HL-60 (cell line): ENCODE results near the gene UBE2D1.

Experiments used
- DNase-seq, 2 experiments: peaks; one replicate each; pipeline ENCODE4 v3.0.0-alpha.2; 2010 to 2020; ENCODE audit warnings: low read depth in 1 of 2, low spot score in 1 of 2
- H3K27ac ChIP-seq: fragments of 250-450 bp; sonication (Bioruptor Pico); replicated peaks from 2 replicates; pipeline ENCODE4 v1.5.1; 2020; ENCODE audit warnings: mild to moderate bottlenecking, moderate library complexity
- H3K27me3 ChIP-seq: fragments of 250-450 bp; sonication (Bioruptor Pico); 2 replicates; pipeline ENCODE4 v1.5.1; 2021; ENCODE audit warnings: mild to moderate bottlenecking, moderate library complexity; ENCODE audit not compliant: insufficient read depth, poor library complexity, severe bottlenecking
- H3K4me3 ChIP-seq: replicated peaks from 2 replicates; pipeline ENCODE4 v1.5.1; 2011; ENCODE audit warnings: mild to moderate bottlenecking, control low read depth, low read length; ENCODE audit not compliant: insufficient read depth
- GABPA ChIP-seq: IDR thresholded peaks from 2 replicates; pipeline ENCODE4 v1.6.1; 2012; ENCODE audit warnings: low read depth
- POLR2AphosphoS5 ChIP-seq: IDR thresholded peaks from 2 replicates; pipeline ENCODE4 v1.6.1; 2012; ENCODE audit warnings: low read depth
- SPI1 ChIP-seq: IDR thresholded peaks from 2 replicates; pipeline ENCODE4 v1.6.1; 2012; ENCODE audit warnings: low read depth, mild to moderate bottlenecking, borderline replicate concordance
- TF ChIP-seq, protein P1 (sequence below): IDR thresholded peaks from one replicate; pipeline ENCODE4 v1.5.1; 2011; ENCODE audit warnings: low read length, control low read depth, inconsistent platforms; ENCODE audit not compliant: insufficient read depth
- TF ChIP-seq, protein P2 (sequence below): IDR thresholded peaks from 2 replicates; pipeline ENCODE4 v1.6.1; 2012; ENCODE audit warnings: low read depth; ENCODE audit not compliant: insufficient replicate concordance

UBE2D1 gene

DNA sequence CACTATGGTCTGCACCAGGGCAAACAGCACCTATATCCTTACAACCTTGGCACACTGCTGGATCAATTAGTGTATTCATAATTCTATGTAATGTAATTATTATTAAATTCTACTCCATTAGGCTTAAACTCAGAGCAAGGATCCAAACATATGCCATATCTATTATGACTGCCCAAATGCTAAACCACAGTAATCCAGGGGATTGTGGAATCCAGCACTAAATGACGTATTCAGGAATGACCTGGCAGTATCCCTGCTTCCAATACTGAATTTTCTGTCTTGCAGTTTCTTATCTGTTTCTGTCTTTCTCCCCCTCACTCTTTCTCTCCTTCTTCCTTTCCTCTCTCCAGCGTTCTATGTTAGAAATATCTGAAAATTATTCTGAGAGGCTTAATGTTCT lies 16.5 kb upstream of the UBE2D1 start:
- no peaks in the 10 kb centered on the region for H3K27me3 ChIP-seq
- DNase-seq = no peak
- TF ChIP-seq GABPA = no peak
- no peak for TF ChIP-seq SPI1
- TF ChIP-seq POLR2AphosphoS5 = no peak
- TF ChIP-seq, protein P1, sequence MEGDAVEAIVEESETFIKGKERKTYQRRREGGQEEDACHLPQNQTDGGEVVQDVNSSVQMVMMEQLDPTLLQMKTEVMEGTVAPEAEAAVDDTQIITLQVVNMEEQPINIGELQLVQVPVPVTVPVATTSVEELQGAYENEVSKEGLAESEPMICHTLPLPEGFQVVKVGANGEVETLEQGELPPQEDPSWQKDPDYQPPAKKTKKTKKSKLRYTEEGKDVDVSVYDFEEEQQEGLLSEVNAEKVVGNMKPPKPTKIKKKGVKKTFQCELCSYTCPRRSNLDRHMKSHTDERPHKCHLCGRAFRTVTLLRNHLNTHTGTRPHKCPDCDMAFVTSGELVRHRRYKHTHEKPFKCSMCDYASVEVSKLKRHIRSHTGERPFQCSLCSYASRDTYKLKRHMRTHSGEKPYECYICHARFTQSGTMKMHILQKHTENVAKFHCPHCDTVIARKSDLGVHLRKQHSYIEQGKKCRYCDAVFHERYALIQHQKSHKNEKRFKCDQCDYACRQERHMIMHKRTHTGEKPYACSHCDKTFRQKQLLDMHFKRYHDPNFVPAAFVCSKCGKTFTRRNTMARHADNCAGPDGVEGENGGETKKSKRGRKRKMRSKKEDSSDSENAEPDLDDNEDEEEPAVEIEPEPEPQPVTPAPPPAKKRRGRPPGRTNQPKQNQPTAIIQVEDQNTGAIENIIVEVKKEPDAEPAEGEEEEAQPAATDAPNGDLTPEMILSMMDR = no peak
- TF ChIP-seq, protein P2, sequence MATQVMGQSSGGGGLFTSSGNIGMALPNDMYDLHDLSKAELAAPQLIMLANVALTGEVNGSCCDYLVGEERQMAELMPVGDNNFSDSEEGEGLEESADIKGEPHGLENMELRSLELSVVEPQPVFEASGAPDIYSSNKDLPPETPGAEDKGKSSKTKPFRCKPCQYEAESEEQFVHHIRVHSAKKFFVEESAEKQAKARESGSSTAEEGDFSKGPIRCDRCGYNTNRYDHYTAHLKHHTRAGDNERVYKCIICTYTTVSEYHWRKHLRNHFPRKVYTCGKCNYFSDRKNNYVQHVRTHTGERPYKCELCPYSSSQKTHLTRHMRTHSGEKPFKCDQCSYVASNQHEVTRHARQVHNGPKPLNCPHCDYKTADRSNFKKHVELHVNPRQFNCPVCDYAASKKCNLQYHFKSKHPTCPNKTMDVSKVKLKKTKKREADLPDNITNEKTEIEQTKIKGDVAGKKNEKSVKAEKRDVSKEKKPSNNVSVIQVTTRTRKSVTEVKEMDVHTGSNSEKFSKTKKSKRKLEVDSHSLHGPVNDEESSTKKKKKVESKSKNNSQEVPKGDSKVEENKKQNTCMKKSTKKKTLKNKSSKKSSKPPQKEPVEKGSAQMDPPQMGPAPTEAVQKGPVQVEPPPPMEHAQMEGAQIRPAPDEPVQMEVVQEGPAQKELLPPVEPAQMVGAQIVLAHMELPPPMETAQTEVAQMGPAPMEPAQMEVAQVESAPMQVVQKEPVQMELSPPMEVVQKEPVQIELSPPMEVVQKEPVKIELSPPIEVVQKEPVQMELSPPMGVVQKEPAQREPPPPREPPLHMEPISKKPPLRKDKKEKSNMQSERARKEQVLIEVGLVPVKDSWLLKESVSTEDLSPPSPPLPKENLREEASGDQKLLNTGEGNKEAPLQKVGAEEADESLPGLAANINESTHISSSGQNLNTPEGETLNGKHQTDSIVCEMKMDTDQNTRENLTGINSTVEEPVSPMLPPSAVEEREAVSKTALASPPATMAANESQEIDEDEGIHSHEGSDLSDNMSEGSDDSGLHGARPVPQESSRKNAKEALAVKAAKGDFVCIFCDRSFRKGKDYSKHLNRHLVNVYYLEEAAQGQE = no peak
- no peak overlapping the region for H3K4me3 ChIP-seq
- H3K27ac ChIP-seq = no peak overlapping the region

DNA sequence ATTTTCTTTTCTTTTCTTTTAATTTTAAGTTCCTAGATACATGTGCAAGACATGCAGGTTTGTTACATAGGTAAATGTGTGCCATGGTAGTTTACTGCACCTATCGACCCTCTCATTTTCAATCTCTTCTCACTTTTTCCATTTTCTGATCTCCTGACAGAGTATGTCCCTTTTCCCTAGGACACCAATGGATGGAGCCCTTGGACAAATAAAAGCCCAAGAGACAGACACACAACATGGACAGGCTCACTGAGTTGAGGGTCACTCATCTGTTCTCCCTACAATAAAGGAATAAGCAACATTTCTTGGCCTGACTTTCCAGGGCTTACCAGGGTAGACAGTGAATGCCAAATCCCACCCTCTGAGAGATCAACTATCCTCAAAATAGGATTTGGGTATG lies 15.2 kb upstream of the UBE2D1 start:
- Histone ChIP-seq H3K4me3 (no peak overlapping the region), H3K27me3 (no peaks in the 10 kb centered on the region), H3K27ac (no peak overlapping the region)
- TF ChIP-seq, protein P2 = no peak
- TF ChIP-seq GABPA (no peak), POLR2AphosphoS5 (no peak), SPI1 (no peak)
- TF ChIP-seq, protein P1 = no peak
- DNase-seq = no peak

DNA sequence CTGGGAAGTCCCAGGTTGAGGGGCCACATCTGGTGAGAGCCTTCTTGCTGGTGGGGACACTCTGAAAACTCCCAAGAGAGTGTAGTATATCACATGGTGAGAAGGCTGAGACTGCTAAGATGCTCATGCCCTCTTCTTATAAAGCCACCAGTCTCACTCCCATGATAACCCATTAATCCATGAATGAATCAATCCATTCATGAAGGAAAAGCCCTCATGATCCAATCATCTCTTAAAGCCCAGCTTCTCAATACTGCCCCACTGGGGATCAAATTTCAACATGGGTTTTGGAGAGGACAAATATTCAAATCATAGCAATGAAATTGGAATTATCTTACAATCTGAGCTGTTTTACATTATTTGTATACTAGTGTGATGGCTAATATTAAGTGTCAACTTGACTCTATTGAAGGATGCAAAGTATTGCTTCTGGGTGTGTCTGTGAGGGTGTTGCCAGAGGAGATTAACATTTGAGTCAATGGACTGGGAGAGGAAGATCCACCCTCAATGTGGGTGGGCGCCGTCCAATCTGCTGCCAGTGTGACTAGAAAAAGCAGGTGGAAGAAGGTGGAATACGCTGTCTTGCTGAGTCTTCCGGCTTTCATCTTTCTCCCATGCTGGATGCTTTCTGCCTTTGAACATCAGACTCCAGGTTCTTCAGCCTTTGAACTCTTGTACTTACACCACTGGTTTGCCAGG lies 14.3 kb upstream of the UBE2D1 start:
- TF ChIP-seq, protein P2 = no peak
- TF ChIP-seq GABPA = no peak
- TF ChIP-seq, protein P1 = no peak
- no peak for TF ChIP-seq POLR2AphosphoS5
- no peak for TF ChIP-seq SPI1
- DNase-seq = no peak
- no peak overlapping the region for H3K4me3 ChIP-seq
- no peak overlapping the region for H3K27ac ChIP-seq
- no peaks in the 10 kb centered on the region for H3K27me3 ChIP-seq
